ENCODE measurements around the gene ECSCR.

Gene ECSCR

DNA sequence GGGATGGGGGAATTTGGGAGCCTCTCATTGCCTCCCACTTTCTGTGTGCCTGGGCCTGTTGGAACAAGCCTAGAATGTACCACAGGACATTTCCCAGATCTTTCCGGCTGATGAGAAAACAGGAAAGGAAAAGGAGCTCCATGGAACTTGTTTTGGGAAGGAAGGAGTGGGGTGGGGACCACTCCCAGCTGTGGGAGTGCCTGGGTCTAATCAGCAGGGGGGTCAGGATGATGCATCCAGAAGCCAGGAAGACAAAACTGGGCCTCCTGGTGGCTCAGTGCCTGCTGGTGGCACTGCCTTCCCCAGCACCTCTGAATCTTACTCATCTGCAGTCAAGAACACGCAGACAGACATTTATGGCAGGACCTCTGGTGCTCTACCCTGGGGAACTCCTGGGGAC, 11.0 kb upstream of the ECSCR start:
- ChIA-PET CTCF (interaction anchor here (0.9 to 1.8 kb wide), 8 partner anchors 9 to 48 kb away, joined by 3 to 5 read pairs (median 4); partner anchors contain the start of gene STING1), POLR2A (no interaction called here)
- TF ChIP-seq, protein P1, sequence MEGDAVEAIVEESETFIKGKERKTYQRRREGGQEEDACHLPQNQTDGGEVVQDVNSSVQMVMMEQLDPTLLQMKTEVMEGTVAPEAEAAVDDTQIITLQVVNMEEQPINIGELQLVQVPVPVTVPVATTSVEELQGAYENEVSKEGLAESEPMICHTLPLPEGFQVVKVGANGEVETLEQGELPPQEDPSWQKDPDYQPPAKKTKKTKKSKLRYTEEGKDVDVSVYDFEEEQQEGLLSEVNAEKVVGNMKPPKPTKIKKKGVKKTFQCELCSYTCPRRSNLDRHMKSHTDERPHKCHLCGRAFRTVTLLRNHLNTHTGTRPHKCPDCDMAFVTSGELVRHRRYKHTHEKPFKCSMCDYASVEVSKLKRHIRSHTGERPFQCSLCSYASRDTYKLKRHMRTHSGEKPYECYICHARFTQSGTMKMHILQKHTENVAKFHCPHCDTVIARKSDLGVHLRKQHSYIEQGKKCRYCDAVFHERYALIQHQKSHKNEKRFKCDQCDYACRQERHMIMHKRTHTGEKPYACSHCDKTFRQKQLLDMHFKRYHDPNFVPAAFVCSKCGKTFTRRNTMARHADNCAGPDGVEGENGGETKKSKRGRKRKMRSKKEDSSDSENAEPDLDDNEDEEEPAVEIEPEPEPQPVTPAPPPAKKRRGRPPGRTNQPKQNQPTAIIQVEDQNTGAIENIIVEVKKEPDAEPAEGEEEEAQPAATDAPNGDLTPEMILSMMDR (IDR thresholded peaks at IDR 0.05; ENCODE audit: control extremely low read depth, extremely low read depth, low read depth, missing control alignments), result no peak
- no peak for DNase-seq (ENCODE audit: extremely low spot score)

DNA sequence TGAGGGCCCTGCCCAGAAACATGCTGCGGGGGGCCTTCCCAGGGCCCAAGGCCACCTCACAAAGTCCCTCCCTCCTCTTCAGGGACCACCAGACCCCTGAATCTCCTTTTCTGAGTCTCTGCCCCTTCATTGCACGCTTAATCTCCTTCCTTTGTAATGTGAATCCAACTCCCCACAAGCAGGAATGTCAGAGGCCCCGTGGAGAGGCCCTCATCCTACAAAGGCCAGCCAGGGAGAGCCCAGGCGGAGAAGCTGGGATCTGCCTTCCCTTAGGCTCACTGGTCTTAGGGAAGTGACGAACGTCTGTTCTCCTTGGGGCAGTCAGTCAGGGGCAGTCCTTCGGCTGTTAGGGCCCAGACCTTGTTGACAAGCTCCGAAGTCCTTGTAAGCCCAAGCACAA, 10.6 kb upstream of the ECSCR start:
- POLR2A ChIA-PET, result no interaction called here

GRCh38 chr5:139472386-139473030, 10.0 kb upstream of the ECSCR start:
- ChIA-PET CTCF (interaction anchor here (0.6 to 1.8 kb wide), 8 partner anchors 10 to 41 kb away, joined by 3 to 5 read pairs (median 4); partner anchors contain the start of genes DNAJC18 and STING1), POLR2A (no interaction called here)
- TF ChIP-seq, protein P1 (IDR thresholded peaks at IDR 0.05; ENCODE audit: control extremely low read depth, extremely low read depth, low read depth, missing control alignments), result no peak
- no peak for DNase-seq (ENCODE audit: extremely low spot score)

More for the DNA sequence above, 10.6 kb upstream of the ECSCR start:
- CTCF ChIA-PET, result interaction anchor here (0.6 to 1.8 kb wide), 9 partner anchors 9 to 47 kb away, joined by 3 to 5 read pairs (median 4); partner anchors contain the start of genes DNAJC18 and STING1
- TF ChIP-seq, protein P1 (IDR thresholded peaks at IDR 0.05; ENCODE audit: control extremely low read depth, extremely low read depth, low read depth, missing control alignments), result no peak
- DNase-seq (ENCODE audit: extremely low spot score), result no peak

- no peak for DNase-seq (ENCODE audit: extremely low spot score)
- POLR2A ChIA-PET, result no interaction called here
- TF ChIP-seq, protein P1 (IDR thresholded peaks at IDR 0.05; ENCODE audit: control extremely low read depth, extremely low read depth, low read depth, missing control alignments), result no peak
- CTCF ChIA-PET, result interaction anchor here (1.2 to 1.8 kb wide), 2 partner anchors 43 to 48 kb away, joined by 3 to 8 read pairs; no protein-coding TSS in a partner anchor
Measured at GRCh38 chr5:139470821-139471300, 8.3 kb upstream of the ECSCR start, which contains the start of gene SMIM33. Gene SMIM33, plus strand, starts transcription at chr5:139471004. Its CDS starts 118 bp downstream, at chr5:139471122.

DNA sequence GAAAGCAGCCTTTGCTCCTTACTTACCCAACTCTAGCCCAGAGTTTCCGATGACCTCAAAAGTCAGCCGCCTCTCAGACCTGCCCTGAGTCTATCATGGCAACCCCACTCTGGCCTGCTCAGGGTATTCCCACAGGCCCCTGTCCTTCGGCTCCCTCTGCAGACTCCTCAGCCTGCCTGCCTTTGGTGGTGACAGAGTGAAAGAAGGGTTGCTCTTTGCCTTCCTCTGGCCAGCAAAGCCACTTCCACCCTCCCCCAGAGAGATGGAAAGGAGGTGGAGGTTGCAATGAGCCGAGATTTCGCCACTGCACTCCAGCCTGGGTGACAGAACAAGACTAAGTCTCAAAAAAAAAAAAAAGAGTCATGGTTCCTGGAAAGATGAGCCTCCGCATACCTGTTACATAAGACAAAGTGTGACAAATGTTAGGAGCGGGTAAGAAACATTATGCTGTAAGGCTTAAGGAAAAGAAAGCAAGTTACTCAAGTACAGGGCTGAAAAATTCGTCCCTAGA, 5.9 kb upstream of the ECSCR start:
- no peak for DNase-seq (ENCODE audit: extremely low spot score)
- POLR2A ChIA-PET, result no interaction called here
- CTCF ChIA-PET, result interaction anchor here (1.1 to 1.6 kb wide), 2 partner anchors 13 kb away, joined by 3 to 4 read pairs; no protein-coding TSS in a partner anchor
- TF ChIP-seq, protein P1 (IDR thresholded peaks at IDR 0.05; ENCODE audit: control extremely low read depth, extremely low read depth, low read depth, missing control alignments), result peak; percentile 3

DNA sequence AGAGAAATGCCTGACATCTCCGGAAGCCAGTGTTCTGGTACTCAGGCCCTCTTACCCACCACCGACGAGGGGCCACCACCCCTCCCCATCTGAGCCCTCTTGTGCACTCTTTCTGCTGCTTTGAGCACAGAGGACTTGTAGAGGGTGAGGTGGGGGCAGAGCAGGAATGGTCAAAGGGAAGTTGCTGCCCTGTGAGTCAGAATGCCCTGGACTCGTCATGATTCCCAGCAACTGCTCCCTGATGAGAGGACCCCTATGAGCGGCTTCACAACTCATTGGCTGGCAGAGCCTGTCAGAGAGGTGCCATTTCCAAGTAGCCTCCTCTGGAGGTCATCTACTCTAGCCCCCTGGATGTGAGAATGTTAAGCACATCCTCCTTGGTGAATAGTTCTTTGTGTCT, 845 bp downstream of the ECSCR start:
- TF ChIP-seq, protein P1 (IDR thresholded peaks at IDR 0.05; ENCODE audit: control extremely low read depth, extremely low read depth, low read depth, missing control alignments), result no peak
- POLR2A ChIA-PET, result no interaction called here
- no peak for DNase-seq (ENCODE audit: extremely low spot score)
- CTCF ChIA-PET, result interaction anchor here (1.4 to 2.1 kb wide), 3 partner anchors 16 to 55 kb away, joined by 3 to 6 read pairs (median 5); no protein-coding TSS in a partner anchor

Measured in GM10248 (cell line).